Activated CD8-positive, alpha-beta memory T cell treated with anti-CD3 and anti-CD28 coated beads, Interleukin-2, amount 50 U/mL, for 48 hours (primary cell): ENCODE data around the gene AREL1.

ENCODE experiments used
- DNase-seq: peaks from one replicate; pipeline ENCODE4 v3.0.0-alpha.2; 2020

Gene AREL1

GRCh38 chr14:74655599-74656395 lies 57.1 kb downstream of the AREL1 start:
- DNase-seq = no peak

- DNase-seq = no peak
These were observed 57.9 kb downstream of the AREL1 start for GRCh38 chr14:74654931-74655330.

GRCh38 chr14:74653386-74654138 lies 59.3 kb downstream of the AREL1 start:
- no peak for DNase-seq

GRCh38 chr14:74652541-74652940 lies 60.3 kb downstream of the AREL1 start:
- no peak for DNase-seq

GRCh38 chr14:74650927-74651686 lies 61.8 kb downstream of the AREL1 start:
- DNase-seq = no peak

- DNase-seq = no peak
These were observed 63.2 kb downstream of the AREL1 start for GRCh38 chr14:74649673-74650072.

- no peak for DNase-seq
These were observed 63.7 kb downstream of the AREL1 start for GRCh38 chr14:74649167-74649566.

- no peak for DNase-seq
These were observed 64.3 kb downstream of the AREL1 start for GRCh38 chr14:74648601-74649000.

GRCh38 chr14:74647678-74648461 lies 65.0 kb downstream of the AREL1 start:
- DNase-seq = no peak

- no peak for DNase-seq
These were observed 65.7 kb downstream of the AREL1 start for GRCh38 chr14:74647061-74647677.

GRCh38 chr14:74645756-74646470 lies 67.0 kb downstream of the AREL1 start:
- no peak for DNase-seq

- DNase-seq = no peak
These were observed 67.6 kb downstream of the AREL1 start for GRCh38 chr14:74645244-74645643.

- no peak for DNase-seq
These were observed 71.1 kb downstream of the AREL1 start for GRCh38 chr14:74641601-74642391.

GRCh38 chr14:74638966-74639365 lies 73.9 kb downstream of the AREL1 start:
- DNase-seq = no peak

GRCh38 chr14:74638066-74638465 lies 74.8 kb downstream of the AREL1 start:
- DNase-seq = no peak

GRCh38 chr14:74637178-74637550 lies 75.7 kb downstream of the AREL1 start:
- no peak for DNase-seq

- DNase-seq = no peak
These were observed 76.3 kb downstream of the AREL1 start for GRCh38 chr14:74636424-74637177.

- DNase-seq = no peak
These were observed 77.0 kb downstream of the AREL1 start for GRCh38 chr14:74635847-74636246.

- DNase-seq = no peak
These were observed 77.9 kb downstream of the AREL1 start for GRCh38 chr14:74634964-74635363.

- no peak for DNase-seq
These were observed 78.4 kb downstream of the AREL1 start for GRCh38 chr14:74634481-74634880.
